Fibroblast of the aortic adventitia (primary cell): ENCODE results near the gene ANKRD33B. TPM values are rescaled to one million over a fixed set of nuclear protein-coding genes. Genes with fewer than 3 reads are reported as not detected.

Experiments used
- DNase-seq: peaks from one replicate; pipeline ENCODE4 v3.0.0-alpha.2; 2010; ENCODE audit warnings: low read depth
- H3K4me3 ChIP-seq: 2 replicates; pipeline ENCODE4 v1.5.1; 2011; ENCODE audit warnings: low read depth, mild to moderate bottlenecking, control low read depth, low read length, moderate library complexity
- CTCF ChIP-seq: IDR thresholded peaks from 2 replicates; pipeline ENCODE4 v1.5.1; 2011; ENCODE audit warnings: mild to moderate bottlenecking, low read length, control low read depth, inconsistent platforms; ENCODE audit not compliant: insufficient read depth
- total RNA-seq: library from RNA; depleted of rRNA; stranded (reverse); fragments of >200 nt; gene quantifications from 2 replicates; pipeline ENCODE4 v1.2.3, GENCODE V29; 2012; ENCODE audit warnings: low replicate concordance

Gene ANKRD33B
- total RNA-seq, 1 donor = 11.3 TPM

GRCh38 chr5:10684303-10685086 is 120.6 kb downstream of the ANKRD33B start:
- H3K4me3 ChIP-seq = no peak overlapping the region

GRCh38 chr5:10685115-10685521 is 121.2 kb downstream of the ANKRD33B start:
- H3K4me3 ChIP-seq = no peak overlapping the region
- TF ChIP-seq CTCF = no peak
- DNase-seq = no peak

More at GRCh38 chr5:10684303-10685086, 120.6 kb downstream of the ANKRD33B start:
- no peak for TF ChIP-seq CTCF
- no peak for DNase-seq

- H3K4me3 ChIP-seq = no peak overlapping the region
- no peak for DNase-seq
- no peak for TF ChIP-seq CTCF
Observed at GRCh38 chr5:10686890-10687289, 123.0 kb downstream of the ANKRD33B start.

GRCh38 chr5:10688651-10689171 is 124.8 kb downstream of the ANKRD33B start:
- no peak overlapping the region for H3K4me3 ChIP-seq
- DNase-seq = no peak
- no peak for TF ChIP-seq CTCF

GRCh38 chr5:10689391-10690081 is 125.7 kb downstream of the ANKRD33B start:
- TF ChIP-seq CTCF = peak; percentile 43
- peak; percentile 23 for DNase-seq
- H3K4me3 ChIP-seq = no peak overlapping the region

- DNase-seq = no peak
- TF ChIP-seq CTCF = no peak
- no peak overlapping the region for H3K4me3 ChIP-seq
Observed at GRCh38 chr5:10690460-10691440, 126.9 kb downstream of the ANKRD33B start.
